K562 (cell line): ENCODE results near the gene NT5C. TPM values are rescaled to one million over a fixed set of nuclear protein-coding genes. Genes with fewer than 3 reads are reported as not detected.

Experiments used
- BMI1 ChIP-seq: fragments of 150-350 bp; IDR thresholded peaks from 2 replicates; pipeline ENCODE4 v1.6.1; 2014; ENCODE audit warnings: low read length
- CBX3 ChIP-seq, 2 experiments: IDR thresholded peaks; 1 replicate in 1 of 2; 2 replicates in 1 of 2; pipeline ENCODE4 v1.6.1; 2012; ENCODE audit warnings: inconsistent platforms in 2 of 2, low read length in 2 of 2, borderline replicate concordance in 1 of 2, control low read depth in 1 of 2
- ETV1 ChIP-seq: fragments of 450-650 bp; conservative IDR thresholded peaks from 2 replicates; pipeline ENCODE4 v1.6.1; 2016; ENCODE audit warnings: missing genetic modification characterization, control low read depth, low read depth, missing compliant biosample characterization
- FOSL1 ChIP-seq: fragments of 200-800 bp; sonication (Bioruptor generic); conservative IDR thresholded peaks from 2 replicates; pipeline ENCODE4 v1.6.1; 2016; ENCODE audit warnings: missing genetic modification characterization, missing compliant biosample characterization
- PREB ChIP-seq: sonication (generic); formaldehyde crosslinking; IDR thresholded peaks from 2 replicates; pipeline ENCODE4 v1.8.1; 2023; ENCODE audit warnings: mild to moderate bottlenecking, missing genetic modification reagents
- REST ChIP-seq, 2 experiments: fragments of 450-650 bp; formaldehyde crosslinking in 1 of 2; IDR thresholded peaks; 2 replicates each; pipeline versions ENCODE4 v1.4.0 to v1.6.1; 2014 to 2020; ENCODE audit warnings: mild to moderate bottlenecking in 2 of 2, borderline replicate concordance in 1 of 2, low read depth in 1 of 2
- TBP ChIP-seq: optimal IDR thresholded peaks from 2 replicates; pipeline ENCODE3; 2011; ENCODE audit warnings: low read depth, low read length, improper control_type of control experiment
- THAP7 ChIP-seq: fragments of 250-450 bp; sonication (Bioruptor Pico); IDR thresholded peaks from 2 replicates; pipeline ENCODE4 v1.5.0; 2021
- USF1 ChIP-seq: sonication (generic); formaldehyde crosslinking; IDR thresholded peaks from 2 replicates; pipeline ENCODE4 v1.9.0; 2022; ENCODE audit warnings: mild to moderate bottlenecking, missing genetic modification reagents
- ZMIZ1 ChIP-seq, 2 experiments: fragments of 150-350 bp in 1 of 2; IDR thresholded peaks; 2 replicates each; pipeline ENCODE4 v1.6.1; 2012 to 2016; ENCODE audit warnings: low read depth in 2 of 2, low read length in 2 of 2, mild to moderate bottlenecking in 1 of 2, moderate library complexity in 1 of 2
- polyA plus RNA-seq, 8 experiments: library from polyadenylated mRNA; depleted of rRNA in 4 of 8; stranded (reverse) in 5 of 8; unstranded in 3 of 8; fragments of >200 nt; fragmentation: Nextera tagmentation in 2 of 8; fragmentation: Illumina TruSeq in 1 of 8; extraction: Ambion mirVana in 2 of 8; extraction: Trizol in 1 of 8; gene quantifications; 2 replicates each; pipeline versions ENCODE4 v1.2.1 to v1.2.3, GENCODE V29; 2011 to 2014; ENCODE audit warnings: inconsistent platforms in 1 of 8, missing spikeins in 1 of 8
- total RNA-seq, 7 experiments: library from RNA; depleted of rRNA in 6 of 7; stranded (reverse); fragments of >200 nt in 6 of 7; fragmentation: Illumina TruSeq in 2 of 7; extraction: Trizol in 2 of 7; gene quantifications; 2 replicates each; pipeline versions ENCODE4 v1.2.1 to v1.2.3, GENCODE V29; 2011 to 2021; ENCODE audit warnings: low replicate concordance in 1 of 7

The NT5C gene
- total and polyA plus RNA-seq, 9 of the 15 experiments (the other 6 are each of a cell fraction or from before 2014, with no cell fraction given): 2.9 to 205 (median 45.0) TPM

DNA sequence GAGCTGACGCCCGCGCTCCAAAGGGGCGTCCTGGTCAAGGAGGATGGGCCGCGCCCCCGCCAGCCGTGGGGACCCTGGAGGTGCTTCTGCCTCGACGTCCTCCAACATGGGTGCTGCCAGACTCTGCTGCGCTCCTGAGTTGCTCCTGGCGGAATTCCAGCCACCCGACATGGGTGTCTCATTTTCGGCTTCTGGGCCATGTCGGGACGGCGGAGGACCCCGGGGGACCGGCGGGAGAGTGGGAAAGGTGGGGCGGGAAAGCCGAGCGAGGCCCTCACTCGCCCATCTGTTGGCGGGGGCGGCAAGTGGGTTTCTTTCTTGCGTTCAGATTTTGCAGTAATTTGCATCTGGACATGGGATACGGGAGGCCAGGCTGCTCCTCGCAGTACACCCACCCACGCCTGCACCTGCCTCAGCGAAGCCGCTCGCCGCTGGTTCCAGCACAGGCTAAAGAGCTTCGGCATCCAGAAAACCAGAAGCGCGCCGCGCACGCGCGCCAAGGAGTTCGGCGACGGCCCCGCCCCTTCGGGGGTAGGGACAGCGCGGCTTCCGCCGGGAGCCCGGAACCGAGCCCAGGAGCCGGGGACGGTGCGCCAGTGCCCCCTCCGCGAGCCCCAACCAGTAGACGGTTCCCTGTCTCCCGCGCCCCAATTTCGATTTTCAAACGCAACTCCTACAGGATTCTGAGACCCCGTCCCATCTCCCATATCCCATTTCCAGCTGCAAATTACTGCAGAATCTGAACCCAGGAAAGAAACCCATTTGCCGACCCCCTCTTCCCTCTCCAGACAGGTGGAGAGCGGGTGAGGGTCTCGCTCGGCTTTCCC lies 21.9 kb downstream of the NT5C start, which contains the start of gene ARMC7 (continued):
- peak; percentile 60 for TF ChIP-seq REST (IDR thresholded peaks at IDR 0.05; ENCODE audit: borderline replicate concordance)
- peak; percentile 24; the same call in 1 of the 2 replicates for TF ChIP-seq REST (CRISPR knock-in tag; IDR thresholded peaks at IDR 0.05; ENCODE audit: low read depth)
- no peak for TF ChIP-seq PREB
- TF ChIP-seq FOSL1 (tag): no peak
- TF ChIP-seq USF1 (CRISPR knock-in tag): no peak
- peak; percentile 46; the same call in 1 of the 2 replicates for TF ChIP-seq ETV1 (tag)
- peak; percentile 83 for TF ChIP-seq TBP
- TF ChIP-seq THAP7 (CRISPR knock-in tag): no peak
- no peak for TF ChIP-seq ZMIZ1 (IDR thresholded peaks at IDR 0.05; ENCODE audit: low read depth in 2 of 2, low read length in 2 of 2)
- no peak for TF ChIP-seq BMI1
- peak in 1 of 2 experiments; percentile 62; a peak in 1 of 3 replicates for TF ChIP-seq CBX3 (IDR thresholded peaks at IDR 0.05; ENCODE audit: borderline replicate concordance in 1 of 2, low read length in 2 of 2)
